Measurements from ENCODE around the gene LEKR1.

DNA sequence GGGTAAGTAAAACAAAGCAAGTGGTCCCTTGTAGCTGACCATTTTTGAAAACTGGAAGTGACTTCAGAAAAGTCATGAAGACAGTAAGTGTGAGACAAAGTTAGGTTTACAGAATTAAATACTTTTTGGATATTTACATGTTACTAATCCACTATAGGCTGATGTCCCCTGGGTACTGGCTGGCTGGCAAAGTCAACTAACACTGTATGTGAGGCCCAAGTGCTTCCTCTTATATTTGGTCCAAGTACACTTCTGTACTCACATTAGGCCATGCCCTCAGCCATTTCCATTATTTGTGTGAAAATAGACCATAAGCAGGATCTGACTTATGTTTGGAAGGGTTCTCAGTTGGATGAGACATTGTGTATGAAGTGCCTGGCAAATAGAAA is 5.5 kb upstream of the LEKR1 start:
- TF ChIP-seq, protein P1, sequence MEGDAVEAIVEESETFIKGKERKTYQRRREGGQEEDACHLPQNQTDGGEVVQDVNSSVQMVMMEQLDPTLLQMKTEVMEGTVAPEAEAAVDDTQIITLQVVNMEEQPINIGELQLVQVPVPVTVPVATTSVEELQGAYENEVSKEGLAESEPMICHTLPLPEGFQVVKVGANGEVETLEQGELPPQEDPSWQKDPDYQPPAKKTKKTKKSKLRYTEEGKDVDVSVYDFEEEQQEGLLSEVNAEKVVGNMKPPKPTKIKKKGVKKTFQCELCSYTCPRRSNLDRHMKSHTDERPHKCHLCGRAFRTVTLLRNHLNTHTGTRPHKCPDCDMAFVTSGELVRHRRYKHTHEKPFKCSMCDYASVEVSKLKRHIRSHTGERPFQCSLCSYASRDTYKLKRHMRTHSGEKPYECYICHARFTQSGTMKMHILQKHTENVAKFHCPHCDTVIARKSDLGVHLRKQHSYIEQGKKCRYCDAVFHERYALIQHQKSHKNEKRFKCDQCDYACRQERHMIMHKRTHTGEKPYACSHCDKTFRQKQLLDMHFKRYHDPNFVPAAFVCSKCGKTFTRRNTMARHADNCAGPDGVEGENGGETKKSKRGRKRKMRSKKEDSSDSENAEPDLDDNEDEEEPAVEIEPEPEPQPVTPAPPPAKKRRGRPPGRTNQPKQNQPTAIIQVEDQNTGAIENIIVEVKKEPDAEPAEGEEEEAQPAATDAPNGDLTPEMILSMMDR (IDR thresholded peaks at IDR 0.05): no peak
- TF ChIP-seq ZFX (IDR thresholded peaks at IDR 0.05; ENCODE audit: borderline replicate concordance): no peak

All from 22Rv1 (cell line).